ENCODE data around the gene ADAMTS15. TPM values are rescaled to one million over a fixed set of nuclear protein-coding genes. Genes with fewer than 3 reads are reported as not detected.

ADAMTS15 gene
- total RNA-seq, result not detected

GRCh38 chr11:130448416-130449309 is at the start of gene ADAMTS15:
TSS of gene ADAMTS15 (plus strand) at chr11:130448645. CDS start at chr11:130448974, 329 bp downstream.
- no peaks in the 10 kb centered on the region for H3K9me3 Mint-ChIP-seq
- H3K36me3 Mint-ChIP-seq (ENCODE audit: low read depth), result no peaks in the 10 kb centered on the region
- H3K27me3 Mint-ChIP-seq, result peaks cover 37% of the 10 kb centered on the region
- POLR2A ChIA-PET, result no interaction called here
- TF ChIP-seq CTCF (IDR thresholded peaks at IDR 0.05), result no peak
- no peak within 1 kb of the TSS for H3K27ac Mint-ChIP-seq
- CTCF ChIA-PET, result interaction anchor here (1.0 to 1.9 kb wide), 2 partner anchors 14 to 414 kb away, joined by 3 to 7 read pairs; no protein-coding TSS in a partner anchor
- H3K4me1 Mint-ChIP-seq (ENCODE audit: low read depth), result peaks cover 3% of the 10 kb centered on the region
- DNase-seq (peak; percentile 64), ATAC-seq (peak; percentile 88)
- peak within 1 kb of the TSS; percentile 41 for H3K4me3 Mint-ChIP-seq
- intact Hi-C loops (cut with micrococcal nuclease), result no loop called here

- Mint-ChIP-seq H3K27me3 (peaks cover 21% of the 10 kb centered on the region), H3K4me1 (ENCODE audit: low read depth) (peaks cover 5% of the 10 kb centered on the region), H3K9me3 (no peaks in the 10 kb centered on the region), H3K4me3 (no peak overlapping the region), H3K36me3 (ENCODE audit: low read depth) (no peaks in the 10 kb centered on the region), H3K27ac (no peak overlapping the region)
- ChIA-PET POLR2A (no interaction called here), CTCF (no interaction called here)
- no peak for TF ChIP-seq CTCF (IDR thresholded peaks at IDR 0.05)
- no peak for ATAC-seq
- DNase-seq, result no peak
- intact Hi-C loops (cut with micrococcal nuclease), result no loop called here
Measured at GRCh38 chr11:130399196-130399595, 49.2 kb upstream of the ADAMTS15 start.

- no peaks in the 10 kb centered on the region for H3K9me3 Mint-ChIP-seq
- H3K27ac Mint-ChIP-seq, result no peak overlapping the region
- intact Hi-C loops (cut with micrococcal nuclease), result no loop called here
- TF ChIP-seq CTCF (IDR thresholded peaks at IDR 0.05), result no peak
- ChIA-PET CTCF (interaction anchor here (1.2 kb wide), 1 partner anchor 461 kb away, joined by 3 read pairs; no protein-coding TSS in a partner anchor), POLR2A (no interaction called here)
- H3K4me1 Mint-ChIP-seq (ENCODE audit: low read depth), result peaks cover 5% of the 10 kb centered on the region
- peaks cover 21% of the 10 kb centered on the region for H3K27me3 Mint-ChIP-seq
- no peak overlapping the region for H3K4me3 Mint-ChIP-seq
- ATAC-seq, result no peak
- no peak for DNase-seq
- no peaks in the 10 kb centered on the region for H3K36me3 Mint-ChIP-seq (ENCODE audit: low read depth)
Measured at GRCh38 chr11:130400781-130401483, 47.5 kb upstream of the ADAMTS15 start.

- DNase-seq (no peak), ATAC-seq (no peak)
- CTCF ChIA-PET, result no interaction called here
- peaks cover 21% of the 10 kb centered on the region for H3K27me3 Mint-ChIP-seq
- POLR2A ChIA-PET, result no interaction called here
- TF ChIP-seq CTCF (IDR thresholded peaks at IDR 0.05), result no peak
- no peak overlapping the region for H3K4me3 Mint-ChIP-seq
- H3K9me3 Mint-ChIP-seq, result no peaks in the 10 kb centered on the region
- H3K36me3 Mint-ChIP-seq (ENCODE audit: low read depth), result no peaks in the 10 kb centered on the region
- intact Hi-C loops (cut with micrococcal nuclease), result no loop called here
- peaks cover 5% of the 10 kb centered on the region for H3K4me1 Mint-ChIP-seq (ENCODE audit: low read depth)
- H3K27ac Mint-ChIP-seq, result no peak overlapping the region
Measured at GRCh38 chr11:130402570-130402969, 45.9 kb upstream of the ADAMTS15 start.
